Lower lobe of right lung (tissue), 2 donors: ENCODE results near the gene ZNF688. TPM values are rescaled to one million over a fixed set of nuclear protein-coding genes. Genes with fewer than 3 reads are reported as not detected.
A peak's percentile ranks its signal among the peaks of the same experiment; 100 is the strongest.

Experiments
- ATAC-seq, 2 donors: fragments of 200-7000 bp; cut with Tn5 transposase; one replicate each; pipeline ENCODE4 v1.9.1; 2020 to 2022; ENCODE audit warnings: mild to moderate bottlenecking in 2 of 2, moderate library complexity in 2 of 2
- DNase-seq: peaks from one replicate; pipeline ENCODE4 v3.0.0-alpha.2; 2020
- H3K27ac ChIP-seq: fragments of 200-600 bp; one replicate; pipeline ENCODE4 v1.8.0; 2022
- H3K27me3 ChIP-seq: fragments of 200-600 bp; one replicate; pipeline ENCODE4 v1.8.0; 2022; ENCODE audit warnings: low read depth
- H3K36me3 ChIP-seq: fragments of 200-600 bp; one replicate; pipeline ENCODE4 v1.8.0; 2022; ENCODE audit warnings: mild to moderate bottlenecking
- H3K4me1 ChIP-seq: fragments of 200-600 bp; one replicate; pipeline ENCODE4 v1.8.0; 2022
- H3K4me3 ChIP-seq: fragments of 200-600 bp; one replicate; pipeline ENCODE4 v1.8.0; 2022; ENCODE audit warnings: mild to moderate bottlenecking
- H3K9me3 ChIP-seq: fragments of 200-600 bp; one replicate; pipeline ENCODE4 v1.8.0; 2022
- intact Hi-C: fragments of 100-400 bp; cut with DNase I; formaldehyde crosslinking; loops from one replicate; pipeline ENCODE4 v1.11.0; 2022
- total RNA-seq: library from RNA; stranded (reverse); fragmentation: NEBNext Ultra II Directional; extraction: Animal tissue kit (Norgen Biotek cat#: 25700); gene quantifications from one replicate; pipeline ENCODE4 v1.2.1, GENCODE V29; 2021
- TF ChIP-seq, protein P1 (sequence below): fragments of 200-600 bp; IDR thresholded peaks from one replicate; pipeline ENCODE4 v1.8.0; 2022; ENCODE audit warnings: antibody characterized with exemption, mild to moderate bottlenecking
- donor health status: DM: no; HTN: yes; CAD: no; lungs with severe emphysema.

Gene ZNF688
- total RNA-seq, 1 donor from 2014 or later, result 13.5 TPM

DNA sequence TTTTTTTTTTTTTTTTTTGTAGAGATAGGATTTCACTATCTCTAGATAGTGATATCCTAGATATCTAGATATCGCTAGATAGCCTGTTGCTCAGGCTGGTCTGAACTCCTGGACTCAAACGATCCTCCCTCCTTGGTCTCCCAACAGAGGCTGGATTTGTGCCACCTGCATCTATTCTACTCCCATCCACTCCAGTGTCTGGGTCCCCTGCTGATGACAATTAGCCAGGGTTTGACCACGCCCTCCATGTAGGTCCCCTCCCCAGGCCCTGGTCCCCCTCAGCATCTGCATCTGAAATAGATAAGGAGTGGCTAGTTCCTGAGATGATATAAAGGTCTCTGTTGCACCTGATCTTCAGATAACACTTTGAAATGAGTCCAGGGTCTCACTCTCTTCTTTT, 2.2 kb downstream of the ZNF688 start:
- TF ChIP-seq, protein P1, sequence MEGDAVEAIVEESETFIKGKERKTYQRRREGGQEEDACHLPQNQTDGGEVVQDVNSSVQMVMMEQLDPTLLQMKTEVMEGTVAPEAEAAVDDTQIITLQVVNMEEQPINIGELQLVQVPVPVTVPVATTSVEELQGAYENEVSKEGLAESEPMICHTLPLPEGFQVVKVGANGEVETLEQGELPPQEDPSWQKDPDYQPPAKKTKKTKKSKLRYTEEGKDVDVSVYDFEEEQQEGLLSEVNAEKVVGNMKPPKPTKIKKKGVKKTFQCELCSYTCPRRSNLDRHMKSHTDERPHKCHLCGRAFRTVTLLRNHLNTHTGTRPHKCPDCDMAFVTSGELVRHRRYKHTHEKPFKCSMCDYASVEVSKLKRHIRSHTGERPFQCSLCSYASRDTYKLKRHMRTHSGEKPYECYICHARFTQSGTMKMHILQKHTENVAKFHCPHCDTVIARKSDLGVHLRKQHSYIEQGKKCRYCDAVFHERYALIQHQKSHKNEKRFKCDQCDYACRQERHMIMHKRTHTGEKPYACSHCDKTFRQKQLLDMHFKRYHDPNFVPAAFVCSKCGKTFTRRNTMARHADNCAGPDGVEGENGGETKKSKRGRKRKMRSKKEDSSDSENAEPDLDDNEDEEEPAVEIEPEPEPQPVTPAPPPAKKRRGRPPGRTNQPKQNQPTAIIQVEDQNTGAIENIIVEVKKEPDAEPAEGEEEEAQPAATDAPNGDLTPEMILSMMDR, result no peak
- Histone ChIP-seq H3K27ac (no peak overlapping the region), H3K4me1 (peaks cover 27% of the 10 kb centered on the region), H3K4me3 (no peak overlapping the region), H3K9me3 (no peaks in the 10 kb centered on the region), H3K36me3 (no peaks in the 10 kb centered on the region), H3K27me3 (no peaks in the 10 kb centered on the region)
- DNase-seq (no peak), ATAC-seq (no peak)
- intact Hi-C loops, result no loop called here

DNA sequence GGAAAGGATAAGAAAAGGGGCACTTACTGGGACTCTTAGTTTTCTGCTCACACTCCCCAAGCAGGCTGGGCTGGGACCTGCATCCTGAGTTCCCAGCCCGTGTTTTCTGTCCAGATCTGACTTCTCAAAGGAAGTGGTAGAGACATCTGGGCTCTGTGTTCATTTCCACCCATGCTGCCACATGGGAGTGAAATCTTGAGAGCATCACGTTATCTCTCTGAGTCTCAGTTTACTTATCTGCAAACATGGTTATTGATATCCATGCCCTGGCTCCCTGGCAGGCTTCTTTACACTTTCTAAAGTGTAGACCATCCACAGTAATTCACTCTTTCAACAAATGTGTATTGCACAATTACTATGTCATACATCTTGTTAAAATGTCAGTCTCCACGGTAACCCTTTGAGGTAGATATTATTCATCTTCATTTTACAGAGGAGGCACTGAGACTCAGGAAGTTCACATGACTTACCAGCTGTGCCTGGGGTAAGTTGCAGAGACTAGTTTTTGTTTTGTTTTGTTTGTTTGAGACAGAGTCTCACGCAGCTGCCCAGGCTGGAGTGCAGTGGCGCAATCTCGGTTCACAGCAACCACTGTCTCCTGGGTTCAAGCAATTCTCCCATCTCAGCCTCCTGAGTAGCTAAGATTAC, 3.4 kb downstream of the ZNF688 start:
- ATAC-seq, result no peak
- no peak for DNase-seq
- Histone ChIP-seq H3K4me1 (peaks cover 27% of the 10 kb centered on the region), H3K27me3 (no peaks in the 10 kb centered on the region), H3K36me3 (no peaks in the 10 kb centered on the region), H3K4me3 (no peak overlapping the region), H3K9me3 (no peaks in the 10 kb centered on the region), H3K27ac (peak overlapping the region; percentile 25)
- TF ChIP-seq, protein P1, result no peak
- intact Hi-C loops, result no loop called here

DNA sequence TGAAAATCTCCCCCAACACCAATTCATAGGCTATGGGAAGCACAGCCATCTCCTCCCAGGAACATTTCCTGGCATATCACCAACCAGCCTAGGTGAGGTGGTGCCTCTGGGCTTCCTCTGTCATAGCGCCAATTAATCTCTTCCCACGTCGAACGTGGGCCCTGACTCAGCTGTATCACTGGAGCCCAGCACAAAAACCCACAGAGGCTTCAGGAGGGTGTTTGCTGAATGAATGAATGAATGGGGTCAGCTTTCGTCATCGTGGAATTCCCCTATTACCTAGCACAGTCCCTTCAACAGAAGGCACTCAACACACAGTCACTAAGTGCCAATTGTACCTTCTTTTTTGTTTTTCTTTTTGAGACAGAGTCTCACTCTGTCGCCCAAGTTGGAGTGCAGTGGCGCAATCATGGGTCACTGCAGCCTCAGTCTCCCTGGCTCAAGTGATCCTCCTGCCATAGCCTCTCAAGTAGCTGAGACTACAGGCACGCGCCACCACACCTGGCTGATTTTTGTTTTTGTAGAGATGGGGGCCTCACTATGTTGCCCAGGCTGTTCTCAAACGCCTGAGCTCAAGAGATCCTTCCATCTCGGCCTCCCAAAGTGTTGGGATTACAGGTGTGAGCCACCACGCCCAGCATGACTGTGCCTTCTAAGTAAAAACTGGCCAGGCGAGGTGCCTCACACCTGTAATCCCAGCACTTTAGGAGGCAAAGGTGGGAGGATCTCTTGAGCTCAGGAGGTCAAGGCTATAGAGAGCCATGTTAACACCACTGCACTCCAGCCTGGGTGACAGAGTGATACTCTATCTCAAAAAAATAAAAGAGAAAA, 4.1 kb downstream of the ZNF688 start:
- ATAC-seq, result no peak
- Histone ChIP-seq H3K9me3 (no peaks in the 10 kb centered on the region), H3K36me3 (no peaks in the 10 kb centered on the region), H3K4me3 (no peak overlapping the region), H3K4me1 (peaks cover 22% of the 10 kb centered on the region), H3K27me3 (no peaks in the 10 kb centered on the region), H3K27ac (no peak overlapping the region)
- no peak for DNase-seq
- intact Hi-C loops, result no loop called here
- TF ChIP-seq, protein P1, result no peak

DNA sequence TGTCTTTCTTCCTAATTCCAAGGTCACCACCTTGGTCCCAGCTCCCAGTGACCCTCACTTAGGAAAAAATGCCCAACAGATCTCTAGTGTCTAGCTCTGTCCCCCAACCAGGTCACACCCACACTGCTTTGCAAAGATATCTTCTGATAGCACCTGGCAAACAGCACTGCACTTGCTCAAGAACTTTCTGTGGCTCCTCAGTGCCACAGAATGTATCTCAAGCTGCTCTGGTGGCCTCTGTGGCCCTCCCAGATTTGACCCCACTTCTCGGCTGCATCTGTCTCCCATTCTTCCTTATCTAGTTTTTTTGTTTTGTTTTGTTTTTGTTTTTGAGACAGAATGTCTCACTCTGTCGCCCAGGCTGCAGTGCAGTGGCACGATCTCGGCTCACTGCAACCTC, 5.0 kb downstream of the ZNF688 start:
- Histone ChIP-seq H3K4me1 (peaks cover 22% of the 10 kb centered on the region), H3K4me3 (no peak overlapping the region), H3K27me3 (no peaks in the 10 kb centered on the region), H3K36me3 (no peaks in the 10 kb centered on the region), H3K9me3 (no peaks in the 10 kb centered on the region), H3K27ac (no peak overlapping the region)
- ATAC-seq, result no peak
- intact Hi-C loops, result no loop called here
- no peak for DNase-seq
- TF ChIP-seq, protein P1, result no peak

DNA sequence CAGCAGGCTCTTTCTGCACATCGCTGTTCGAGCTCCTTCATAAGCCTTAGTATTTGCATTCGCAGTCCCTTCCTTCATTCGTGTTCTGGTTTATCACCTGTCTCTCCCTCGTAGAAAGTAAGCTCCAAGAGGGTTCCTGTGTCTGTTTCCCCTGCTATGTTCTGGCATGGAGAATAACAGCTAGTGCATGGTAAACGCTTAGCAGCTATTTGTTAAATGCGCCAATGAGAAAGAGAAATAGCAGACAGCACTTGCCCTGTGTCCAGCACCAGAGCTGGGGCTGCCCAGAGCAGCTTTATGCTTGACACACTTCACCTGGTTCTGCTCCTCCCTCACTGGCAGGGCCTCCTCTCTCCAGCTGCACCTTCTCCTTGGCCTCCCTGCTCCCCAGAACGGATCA, 5.5 kb downstream of the ZNF688 start:
- H3K4me3 ChIP-seq, result no peak overlapping the region
- no peaks in the 10 kb centered on the region for H3K36me3 ChIP-seq
- DNase-seq (no peak), ATAC-seq (no peak)
- H3K27me3 ChIP-seq, result no peaks in the 10 kb centered on the region
- intact Hi-C loops, result no loop called here
- TF ChIP-seq, protein P1, result no peak
- H3K4me1 ChIP-seq, result peaks cover 27% of the 10 kb centered on the region
- no peaks in the 10 kb centered on the region for H3K9me3 ChIP-seq
- no peak overlapping the region for H3K27ac ChIP-seq
